Peyer's patch (tissue), 4 donors: ENCODE measurements around the gene CDY2B.
"Not testable (repeated sequence)": the region's sequence is repeated elsewhere in the genome, so short reads cannot be mapped to it uniquely, and the experiment has no call there.

ENCODE experiments used
- CTCF ChIP-seq, 6 experiments: fragments of 450-650 bp in 4 of 6; fragments of 200-600 bp in 2 of 6; sonication (generic) in 1 of 6; IDR thresholded peaks; one replicate each; pipeline ENCODE4 v1.5.1; 2017 to 2019; ENCODE audit warnings: antibody characterized with exemption in 6 of 6, mild to moderate bottlenecking in 3 of 6, moderate library complexity in 1 of 6
- POLR2A ChIP-seq, 2 donors: fragments of 450-650 bp; IDR thresholded peaks; one replicate each; pipeline ENCODE4 v1.5.1; 2017; ENCODE audit warnings: antibody characterized with exemption in 2 of 2, mild to moderate bottlenecking in 2 of 2, moderate library complexity in 2 of 2

DNA sequence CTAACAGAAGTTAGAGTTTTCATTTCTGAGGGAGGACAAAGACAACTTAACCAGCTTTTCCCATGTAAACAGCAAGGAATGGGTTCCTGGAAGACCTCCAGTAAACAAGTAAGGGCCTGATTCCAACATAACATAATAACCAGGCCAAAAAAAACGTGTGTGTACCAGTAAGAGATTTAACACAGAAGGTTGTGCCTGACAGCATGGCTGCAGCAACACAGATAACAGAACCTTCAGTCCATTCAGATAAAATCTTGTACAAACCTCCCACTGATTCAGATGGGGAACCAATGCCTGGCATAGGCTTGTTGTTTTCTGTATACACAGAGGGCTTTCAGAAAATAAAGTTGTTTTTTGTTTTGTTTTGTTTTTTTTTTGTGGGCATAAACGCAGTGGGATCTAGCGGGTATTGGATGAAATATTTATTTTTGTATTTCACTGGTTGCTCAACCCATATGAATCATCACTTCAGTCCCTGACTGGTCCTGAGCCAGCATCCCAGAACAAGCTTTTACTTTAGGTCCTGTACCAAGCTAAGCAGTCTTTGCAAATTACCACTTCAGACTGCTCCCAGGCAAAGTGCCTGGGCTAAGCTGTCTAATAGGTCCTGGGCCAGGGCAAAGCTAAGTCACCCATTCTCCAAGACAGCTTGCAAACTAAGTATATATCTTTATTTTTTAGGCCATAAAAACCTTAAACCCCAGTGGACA is 8.7 kb downstream of the CDY2B start:
- TF ChIP-seq CTCF, POLR2A (IDR thresholded peaks at IDR 0.05): not testable (repeated sequence)
